Measurements from ENCODE around the gene DAPK1. TPM values are rescaled to one million over a fixed set of nuclear protein-coding genes. Genes with fewer than 3 reads are reported as not detected.
A peak's percentile ranks its signal among the peaks of the same experiment; 100 is the strongest.

Gene DAPK1
- total RNA-seq, 1 donor from 2014 or later: 24.6 TPM

DNA sequence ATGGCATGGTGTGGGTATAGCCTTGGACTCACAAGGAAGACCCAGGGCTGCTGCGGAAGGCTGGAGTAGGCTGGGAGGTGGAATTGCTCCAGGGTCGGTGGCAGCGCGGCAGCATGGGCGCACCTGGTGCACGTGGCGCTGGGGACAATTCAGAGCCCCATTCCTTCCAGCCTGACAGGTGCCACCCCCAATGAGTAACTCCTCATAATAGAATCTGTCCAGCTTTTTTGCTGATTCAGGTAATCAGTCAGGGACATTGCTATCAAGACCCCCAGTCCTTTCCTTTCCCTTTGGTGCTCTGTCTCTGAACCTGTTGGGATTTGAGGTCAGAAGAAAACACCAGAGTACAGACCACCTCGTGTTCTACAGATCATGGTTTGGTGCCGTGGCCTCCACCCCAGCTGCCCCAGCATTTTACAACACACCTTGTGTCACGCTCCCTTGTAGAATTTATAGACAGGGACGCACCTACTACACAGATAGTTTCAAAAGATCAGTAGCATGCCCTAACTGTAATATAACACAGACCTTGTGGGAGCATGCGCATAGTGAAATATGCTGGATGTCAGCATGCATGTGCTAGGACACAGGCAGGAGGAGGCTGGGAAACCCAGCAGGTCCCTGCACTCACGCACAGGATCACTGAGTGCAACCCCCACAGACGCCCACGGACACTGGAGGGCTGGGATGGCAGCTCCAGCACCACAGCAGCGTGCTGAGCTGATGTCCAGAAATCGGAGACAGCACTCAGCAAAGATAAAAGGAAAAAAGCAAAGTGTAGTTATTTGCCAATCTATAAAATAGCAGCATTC lies 180.3 kb downstream of the DAPK1 start:
- no peaks in the 10 kb centered on the region for H3K4me1 ChIP-seq
- TF ChIP-seq POLR2A (IDR thresholded peaks at IDR 0.05): no peak
- TF ChIP-seq, protein P1, sequence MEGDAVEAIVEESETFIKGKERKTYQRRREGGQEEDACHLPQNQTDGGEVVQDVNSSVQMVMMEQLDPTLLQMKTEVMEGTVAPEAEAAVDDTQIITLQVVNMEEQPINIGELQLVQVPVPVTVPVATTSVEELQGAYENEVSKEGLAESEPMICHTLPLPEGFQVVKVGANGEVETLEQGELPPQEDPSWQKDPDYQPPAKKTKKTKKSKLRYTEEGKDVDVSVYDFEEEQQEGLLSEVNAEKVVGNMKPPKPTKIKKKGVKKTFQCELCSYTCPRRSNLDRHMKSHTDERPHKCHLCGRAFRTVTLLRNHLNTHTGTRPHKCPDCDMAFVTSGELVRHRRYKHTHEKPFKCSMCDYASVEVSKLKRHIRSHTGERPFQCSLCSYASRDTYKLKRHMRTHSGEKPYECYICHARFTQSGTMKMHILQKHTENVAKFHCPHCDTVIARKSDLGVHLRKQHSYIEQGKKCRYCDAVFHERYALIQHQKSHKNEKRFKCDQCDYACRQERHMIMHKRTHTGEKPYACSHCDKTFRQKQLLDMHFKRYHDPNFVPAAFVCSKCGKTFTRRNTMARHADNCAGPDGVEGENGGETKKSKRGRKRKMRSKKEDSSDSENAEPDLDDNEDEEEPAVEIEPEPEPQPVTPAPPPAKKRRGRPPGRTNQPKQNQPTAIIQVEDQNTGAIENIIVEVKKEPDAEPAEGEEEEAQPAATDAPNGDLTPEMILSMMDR (IDR thresholded peaks at IDR 0.05): no peak
- TF ChIP-seq POLR2AphosphoS5 (IDR thresholded peaks at IDR 0.05; ENCODE audit: insufficient read depth in 1 of 2, low read depth in 1 of 2): no peak
- intact Hi-C loops (cut with DNase I): loop anchor here (5.0 kb wide), 1 partner anchor 134 kb away; no protein-coding TSS in a partner anchor

DNA sequence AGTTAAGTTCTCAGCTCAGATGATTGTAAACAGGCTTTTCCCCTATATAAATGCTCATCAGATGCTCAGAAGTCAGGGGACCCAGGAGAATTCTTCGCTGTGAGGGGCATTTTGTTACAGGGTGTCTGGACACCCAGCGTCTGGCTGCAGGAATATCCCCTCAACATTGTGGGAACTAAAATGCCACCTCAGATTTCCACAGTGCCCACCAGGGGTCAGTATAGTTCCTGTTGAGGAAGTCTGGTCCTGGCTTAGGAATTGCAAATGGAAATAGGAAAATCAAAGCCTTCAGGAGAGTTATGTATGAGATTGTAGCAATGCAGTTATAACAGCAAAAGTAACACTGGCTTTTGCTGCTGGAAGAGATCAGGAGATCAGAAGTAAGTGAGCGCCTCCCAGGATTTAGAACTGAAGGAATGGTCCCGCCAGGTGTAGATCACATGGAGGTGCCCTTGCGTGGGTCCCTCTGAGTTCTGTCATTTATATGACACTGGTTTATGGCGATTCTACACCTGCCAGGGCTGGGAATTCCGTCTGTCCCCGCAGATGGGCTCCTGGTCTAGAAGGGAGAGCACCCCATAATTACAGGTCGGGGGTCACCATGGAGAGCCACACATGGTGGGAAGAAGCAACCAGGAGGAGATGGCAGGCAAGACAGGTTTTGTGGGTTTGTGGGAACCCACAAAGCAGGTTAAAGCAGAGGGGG lies 181.1 kb downstream of the DAPK1 start:
- TF ChIP-seq, protein P1 (IDR thresholded peaks at IDR 0.05): peak; percentile 39 to 70 (median 58)
- no peak for TF ChIP-seq POLR2A (IDR thresholded peaks at IDR 0.05)
- DNase-seq (ENCODE audit: extremely low spot score in 2 of 2): peak in 1 of 2 donors; percentile 84
- H3K4me3 ChIP-seq: no peak overlapping the region
- H3K27me3 ChIP-seq: no peaks in the 10 kb centered on the region
- no peaks in the 10 kb centered on the region for H3K36me3 ChIP-seq
- no peak overlapping the region for H3K27ac ChIP-seq
- no peaks in the 10 kb centered on the region for H3K9me3 ChIP-seq
- H3K4me1 ChIP-seq: no peaks in the 10 kb centered on the region
- intact Hi-C loops (cut with DNase I): loop anchor here (5.0 kb wide), 1 partner anchor 133 kb away; no protein-coding TSS in a partner anchor

More for the DNA sequence above, 180.3 kb downstream of the DAPK1 start:
- DNase-seq (ENCODE audit: extremely low spot score in 2 of 2): peak in 1 of 2 donors; percentile 52
- H3K27ac ChIP-seq: no peak overlapping the region
- no peaks in the 10 kb centered on the region for H3K27me3 ChIP-seq
- H3K9me3 ChIP-seq: no peaks in the 10 kb centered on the region
- no peaks in the 10 kb centered on the region for H3K36me3 ChIP-seq
- H3K4me3 ChIP-seq: no peak overlapping the region

DNA sequence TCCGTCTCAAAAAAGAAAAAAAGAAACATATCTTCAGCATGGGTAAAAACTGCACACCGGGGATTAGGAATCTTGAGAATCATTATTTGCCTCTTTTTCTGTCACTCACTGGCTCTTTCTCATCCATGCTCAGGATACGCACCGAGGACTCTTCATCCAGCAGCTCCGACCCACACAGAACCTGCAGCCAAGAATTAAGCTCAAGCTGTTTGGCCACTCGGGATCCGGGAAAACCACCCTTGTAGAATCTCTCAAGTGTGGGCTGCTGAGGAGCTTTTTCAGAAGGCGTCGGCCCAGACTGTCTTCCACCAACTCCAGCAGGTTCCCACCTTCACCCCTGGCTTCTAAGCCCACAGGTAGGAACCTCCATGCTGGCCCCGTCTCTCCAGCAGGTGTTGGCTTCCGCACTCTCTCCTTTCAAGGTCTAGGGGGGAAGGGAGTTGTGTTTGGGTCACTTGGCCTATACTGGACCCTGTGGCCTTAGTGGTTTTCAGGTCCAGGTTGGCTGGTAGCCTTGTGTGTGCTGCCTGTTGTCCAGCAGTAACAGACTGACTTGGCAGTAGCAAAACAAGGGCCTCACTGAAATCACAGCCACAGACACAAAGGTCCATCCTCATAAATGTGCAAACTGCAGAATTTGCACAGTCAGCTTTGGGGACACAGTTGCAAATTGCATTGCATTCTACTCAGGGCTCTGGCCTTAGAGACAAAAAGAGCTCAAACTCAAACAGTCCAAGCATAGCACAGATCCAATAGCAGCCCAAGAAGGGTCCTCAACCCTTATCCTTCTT lies 183.8 kb downstream of the DAPK1 start:
- H3K4me3 ChIP-seq: no peak overlapping the region
- peak in 1 of 2 donors; percentile 84 for DNase-seq (ENCODE audit: extremely low spot score in 2 of 2)
- H3K27ac ChIP-seq: no peak overlapping the region
- intact Hi-C loops (cut with DNase I): loop anchor here (10.0 kb wide), 1 partner anchor 1603 kb away; no protein-coding TSS in a partner anchor
- TF ChIP-seq POLR2A (IDR thresholded peaks at IDR 0.05): no peak
- TF ChIP-seq POLR2AphosphoS5 (IDR thresholded peaks at IDR 0.05; ENCODE audit: insufficient read depth in 1 of 2, low read depth in 1 of 2): no peak
- TF ChIP-seq, protein P1 (IDR thresholded peaks at IDR 0.05): no peak
- no peaks in the 10 kb centered on the region for H3K9me3 ChIP-seq
- H3K36me3 ChIP-seq: no peaks in the 10 kb centered on the region
- no peaks in the 10 kb centered on the region for H3K4me1 ChIP-seq
- no peaks in the 10 kb centered on the region for H3K27me3 ChIP-seq

DNA sequence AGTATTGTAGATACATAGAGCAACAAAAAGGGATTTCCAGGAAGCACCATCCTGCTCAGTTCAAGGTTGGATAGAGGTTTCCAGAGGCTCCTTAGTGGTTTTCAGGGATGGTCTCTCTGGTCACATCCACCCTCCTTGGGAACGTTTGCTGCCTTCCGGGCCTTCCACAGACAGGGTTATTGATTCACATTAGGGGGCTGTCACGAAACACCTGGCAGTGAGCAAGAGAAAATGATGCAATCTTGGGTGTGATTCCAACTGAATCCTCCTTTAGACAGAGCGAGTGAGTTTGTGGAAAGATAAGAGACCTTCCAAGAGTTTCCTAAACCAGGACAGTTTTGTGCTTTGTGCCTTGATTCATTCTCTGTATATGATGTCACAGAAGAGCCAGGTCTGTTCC lies 184.4 kb downstream of the DAPK1 start:
- DNase-seq (ENCODE audit: extremely low spot score in 2 of 2): no peak
- TF ChIP-seq, protein P1 (IDR thresholded peaks at IDR 0.05): no peak
- TF ChIP-seq POLR2A (IDR thresholded peaks at IDR 0.05) (no peak), POLR2AphosphoS5 (IDR thresholded peaks at IDR 0.05; ENCODE audit: insufficient read depth in 1 of 2, low read depth in 1 of 2) (no peak)
- Histone ChIP-seq H3K4me1 (no peaks in the 10 kb centered on the region), H3K4me3 (no peak overlapping the region), H3K27ac (no peak overlapping the region), H3K36me3 (no peaks in the 10 kb centered on the region), H3K27me3 (no peaks in the 10 kb centered on the region), H3K9me3 (no peaks in the 10 kb centered on the region)
- intact Hi-C loops (cut with DNase I): loop anchor here (10.0 kb wide), 1 partner anchor 1603 kb away; no protein-coding TSS in a partner anchor

Measured in vagina (tissue), 2 donors.